ENCODE data around the gene DNAI2. TPM values are rescaled to one million over a fixed set of nuclear protein-coding genes. Genes with fewer than 3 reads are reported as not detected.

The DNAI2 gene
- polyA plus RNA-seq, 1 donor from 2014 or later, result not detected

- Histone ChIP-seq H3K79me2 (replicated peaks; ENCODE audit: insufficient read depth, low read length) (no peaks in the 10 kb centered on the region), H3K36me3 (ENCODE audit: insufficient read depth, low read length) (no peaks in the 10 kb centered on the region), H3K9me3 (ENCODE audit: low read length) (no peaks in the 10 kb centered on the region), H3K27ac (ENCODE audit: low read length) (no peak overlapping the region), H3K4me3 (ENCODE audit: low read length) (no peak overlapping the region), H4K20me1 (ENCODE audit: insufficient read depth) (no peaks in the 10 kb centered on the region), H3K9ac (ENCODE audit: low read length) (no peak overlapping the region), H2AFZ (ENCODE audit: low read depth, low read length) (no peak overlapping the region), H3K4me2 (ENCODE audit: low read length) (no peak overlapping the region), H3K27me3 (ENCODE audit: insufficient read depth, low read depth, low read length) (no peaks in the 10 kb centered on the region), H3F3A (ENCODE audit: insufficient read depth, low read length, poor library complexity, severe bottlenecking) (no peaks in the 10 kb centered on the region), H3K9me2 (ENCODE audit: insufficient read depth, low read length) (no peaks in the 10 kb centered on the region)
- TF ChIP-seq CTCF (IDR thresholded peaks at IDR 0.05; ENCODE audit: poor library complexity, severe bottlenecking), result no peak
- no peak for TF ChIP-seq RAD21 (conservative IDR thresholded peaks at IDR 0.05)
- no peak for TF ChIP-seq POLR2AphosphoS5 (IDR thresholded peaks at IDR 0.05)
- TF ChIP-seq REST (IDR thresholded peaks at IDR 0.05; ENCODE audit: borderline replicate concordance), result no peak
- TF ChIP-seq MXI1 (conservative IDR thresholded peaks at IDR 0.05; ENCODE audit: poor library complexity, severe bottlenecking), result no peak
- no peak for TF ChIP-seq EP300 (conservative IDR thresholded peaks at IDR 0.05; ENCODE audit: poor library complexity, severe bottlenecking)
- no peak for TF ChIP-seq SMC3 (conservative IDR thresholded peaks at IDR 0.05; ENCODE audit: poor library complexity)
- no peak for TF ChIP-seq TAF1 (IDR thresholded peaks at IDR 0.05; ENCODE audit: low read depth)
- no peak for TF ChIP-seq EZH2 (IDR thresholded peaks at IDR 0.05; ENCODE audit: borderline replicate concordance, insufficient read depth, low read length, poor library complexity, severe bottlenecking)
Observed at GRCh38 chr17:74298778-74299177, 24.7 kb downstream of the DNAI2 start.

DNA sequence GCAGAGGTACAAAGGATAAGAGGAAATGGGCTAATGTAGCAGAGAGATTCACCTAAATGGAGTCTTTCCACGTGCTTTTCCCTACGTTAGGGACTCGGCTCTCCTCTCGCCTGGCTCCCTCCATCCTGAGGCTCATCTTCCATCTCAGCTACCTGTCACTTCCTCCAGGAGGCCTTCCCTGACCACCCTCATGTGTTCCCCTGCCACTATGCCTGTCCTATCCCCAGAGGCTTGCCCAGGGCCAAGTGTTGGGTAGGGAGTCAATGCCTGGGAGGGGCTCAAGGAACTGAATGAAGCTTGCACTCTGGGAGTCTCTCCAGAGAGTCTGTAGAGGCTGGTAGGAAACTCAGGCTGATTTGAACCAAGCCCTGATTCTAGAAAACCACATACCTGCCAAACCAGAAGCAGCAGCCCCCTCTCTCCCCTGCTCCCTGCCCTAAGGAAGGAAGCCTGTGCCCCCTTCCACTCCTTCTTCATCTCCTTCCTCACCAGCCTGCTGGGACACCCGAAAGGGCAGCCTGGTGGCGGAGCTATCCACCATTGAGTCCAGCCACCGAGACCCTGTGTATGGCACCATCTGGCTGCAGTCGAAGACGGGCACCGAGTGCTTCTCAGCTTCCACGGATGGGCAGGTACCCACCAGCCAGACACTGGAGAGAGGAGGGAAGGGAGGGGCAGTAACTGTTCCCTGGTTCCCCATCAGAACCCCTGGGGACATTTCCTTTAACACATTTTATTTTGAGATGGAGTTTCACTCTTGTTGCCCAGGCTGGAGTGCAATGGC, 25.4 kb downstream of the DNAI2 start:
- TF ChIP-seq SMC3 (conservative IDR thresholded peaks at IDR 0.05; ENCODE audit: poor library complexity) (no peak), EZH2 (IDR thresholded peaks at IDR 0.05; ENCODE audit: borderline replicate concordance, insufficient read depth, low read length, poor library complexity, severe bottlenecking) (no peak), CTCF (IDR thresholded peaks at IDR 0.05; ENCODE audit: poor library complexity, severe bottlenecking) (no peak), MXI1 (conservative IDR thresholded peaks at IDR 0.05; ENCODE audit: poor library complexity, severe bottlenecking) (no peak), REST (IDR thresholded peaks at IDR 0.05; ENCODE audit: borderline replicate concordance) (no peak), TAF1 (IDR thresholded peaks at IDR 0.05; ENCODE audit: low read depth) (no peak), EP300 (conservative IDR thresholded peaks at IDR 0.05; ENCODE audit: poor library complexity, severe bottlenecking) (no peak), POLR2AphosphoS5 (IDR thresholded peaks at IDR 0.05) (no peak), RAD21 (conservative IDR thresholded peaks at IDR 0.05) (no peak)
- no peak overlapping the region for H3K27ac ChIP-seq (ENCODE audit: low read length)
- H3K27me3 ChIP-seq (ENCODE audit: insufficient read depth, low read depth, low read length), result no peaks in the 10 kb centered on the region
- no peaks in the 10 kb centered on the region for H3K9me3 ChIP-seq (ENCODE audit: low read length)
- H3K9ac ChIP-seq (ENCODE audit: low read length), result no peak overlapping the region
- no peaks in the 10 kb centered on the region for H3K36me3 ChIP-seq (ENCODE audit: insufficient read depth, low read length)
- H2AFZ ChIP-seq (ENCODE audit: low read depth, low read length), result no peak overlapping the region
- H4K20me1 ChIP-seq (ENCODE audit: insufficient read depth), result no peaks in the 10 kb centered on the region
- no peak overlapping the region for H3K4me2 ChIP-seq (ENCODE audit: low read length)
- no peak overlapping the region for H3K4me3 ChIP-seq (ENCODE audit: low read length)
- no peaks in the 10 kb centered on the region for H3F3A ChIP-seq (ENCODE audit: insufficient read depth, low read length, poor library complexity, severe bottlenecking)
- no peaks in the 10 kb centered on the region for H3K9me2 ChIP-seq (ENCODE audit: insufficient read depth, low read length)
- H3K79me2 ChIP-seq (replicated peaks; ENCODE audit: insufficient read depth, low read length), result no peaks in the 10 kb centered on the region

Measured in neural cell (in vitro differentiated cells).